Activated CD4-positive, CD25-positive, alpha-beta regulatory T cell treated with anti-CD3 and anti-CD28 coated beads, Interleukin-2, amount 50 U/mL, for 16 hours (primary cell): ENCODE results near the gene SMURF1.
"Not testable (repeated sequence)": the region's sequence is repeated elsewhere in the genome, so short reads cannot be mapped to it uniquely, and the experiment has no call there.

Experiments used
- DNase-seq: peaks from one replicate; pipeline ENCODE4 v3.0.0-alpha.2; 2020; ENCODE audit warnings: low read depth, low spot score

SMURF1 gene

GRCh38 chr7:99054781-99055180 lies 89.1 kb downstream of the SMURF1 start:
- DNase-seq: no peak

- no peak for DNase-seq
Measured at GRCh38 chr7:99050971-99051370, 92.9 kb downstream of the SMURF1 start.

GRCh38 chr7:99047526-99048077 lies 96.3 kb downstream of the SMURF1 start:
- DNase-seq: no peak

GRCh38 chr7:99046722-99047121 lies 97.2 kb downstream of the SMURF1 start:
- DNase-seq: no peak

- DNase-seq: not testable (repeated sequence)
Measured at GRCh38 chr7:99046262-99046661, 97.6 kb downstream of the SMURF1 start.

- DNase-seq: not testable (repeated sequence)
Measured at GRCh38 chr7:99044858-99045257, 99.0 kb downstream of the SMURF1 start.

- no peak for DNase-seq
Measured at GRCh38 chr7:99042957-99043356, 101.0 kb downstream of the SMURF1 start.

GRCh38 chr7:99041526-99041925 lies 102.4 kb downstream of the SMURF1 start:
- no peak for DNase-seq

GRCh38 chr7:99040104-99040958 lies 103.6 kb downstream of the SMURF1 start:
- DNase-seq: peak; percentile 41

- no peak for DNase-seq
Measured at GRCh38 chr7:99039384-99039891, 104.5 kb downstream of the SMURF1 start.

GRCh38 chr7:99038086-99038855 lies 105.6 kb downstream of the SMURF1 start:
- DNase-seq: no peak

- no peak for DNase-seq
Measured at GRCh38 chr7:99037327-99037940, 106.5 kb downstream of the SMURF1 start.

- DNase-seq: no peak
Measured at GRCh38 chr7:99036546-99037111, 107.3 kb downstream of the SMURF1 start.

- no peak for DNase-seq
Measured at GRCh38 chr7:99035723-99036545, 108.0 kb downstream of the SMURF1 start.

- DNase-seq: no peak
Measured at GRCh38 chr7:99034932-99035722, 108.8 kb downstream of the SMURF1 start.

GRCh38 chr7:99033765-99034164 lies 110.1 kb downstream of the SMURF1 start:
- DNase-seq: no peak

- no peak for DNase-seq
Measured at GRCh38 chr7:99032928-99033327, 111.0 kb downstream of the SMURF1 start.

GRCh38 chr7:99031496-99031895 lies 112.4 kb downstream of the SMURF1 start:
- no peak for DNase-seq

GRCh38 chr7:99030951-99031350 lies 113.0 kb downstream of the SMURF1 start:
- no peak for DNase-seq

GRCh38 chr7:99030457-99030856 lies 113.5 kb downstream of the SMURF1 start:
- DNase-seq: no peak
